H1 (cell line): ENCODE measurements around the gene MAK. TPM values are rescaled to one million over a fixed set of nuclear protein-coding genes. Genes with fewer than 3 reads are reported as not detected.

Experiments
- BRCA1 ChIP-seq: IDR thresholded peaks from 2 replicates; pipeline ENCODE4 v1.6.1; 2012; ENCODE audit warnings: low read depth, low read length, improper control_type of control experiment
- CHD1 ChIP-seq: IDR thresholded peaks from 2 replicates; pipeline ENCODE4 v1.6.1; 2012; ENCODE audit warnings: low read depth, low read length, improper control_type of control experiment
- CHD7 ChIP-seq: fragments of 300-600 bp; sonication (generic); IDR thresholded peaks from 2 replicates; pipeline ENCODE4 v1.7.1; 2012; ENCODE audit warnings: low read length, moderate library complexity, mild to moderate bottlenecking, inconsistent platforms; ENCODE audit not compliant: insufficient replicate concordance
- E2F6 ChIP-seq: IDR thresholded peaks from 2 replicates; pipeline ENCODE4 v1.6.1; 2012; ENCODE audit warnings: inconsistent platforms
- FOSL1 ChIP-seq: IDR thresholded peaks from 2 replicates; pipeline ENCODE4 v1.6.1; 2011; ENCODE audit warnings: mild to moderate bottlenecking, low read depth, low read length, moderate library complexity; ENCODE audit not compliant: insufficient read depth
- JUN ChIP-seq: IDR thresholded peaks from 2 replicates; pipeline ENCODE4 v1.6.1; 2011; ENCODE audit warnings: low read depth, mild to moderate bottlenecking, improper control_type of control experiment, low read length
- MAX ChIP-seq: IDR thresholded peaks from 2 replicates; pipeline ENCODE4 v1.6.1; 2012; ENCODE audit warnings: inconsistent platforms
- RFX5 ChIP-seq: IDR thresholded peaks from 2 replicates; pipeline ENCODE4 v1.6.1; 2011; ENCODE audit warnings: low read depth, low read length, improper control_type of control experiment, borderline replicate concordance
- RNF2 ChIP-seq: fragments of 200-900, 300-1000 bp; sonication (generic); IDR thresholded peaks from 2 replicates; pipeline ENCODE4 v1.7.1; 2016; ENCODE audit warnings: borderline replicate concordance, low read depth, mild to moderate bottlenecking, antibody characterized with exemption, low read length; ENCODE audit not compliant: poor library complexity, severe bottlenecking; ENCODE audit errors: missing control alignments
- SP1 ChIP-seq: IDR thresholded peaks from 2 replicates; pipeline ENCODE4 v1.6.1; 2011; ENCODE audit warnings: low read depth, low read length
- polyA plus RNA-seq, 7 experiments: library from polyadenylated mRNA; depleted of rRNA in 3 of 7; stranded (reverse) in 5 of 7; unstranded in 2 of 7; fragments of >200 nt in 5 of 7; fragments of 200-250 nt in 2 of 7; gene quantifications; 1 replicate in 5 of 7; 2 replicates in 1 of 7; 4 replicates in 1 of 7; pipeline versions ENCODE4 v1.2.1 to v1.2.3, GENCODE V29; 2011 to 2013; ENCODE audit warnings: missing spikeins in 2 of 7, mixed read lengths in 2 of 7
- total RNA-seq: library from RNA; stranded (reverse); fragmentation: NEBNext Ultra II Directional; extraction: Animal tissue kit (Norgen Biotek cat#: 25700); gene quantifications from 2 replicates; pipeline ENCODE4 v1.2.1, GENCODE V29; 2021

MAK gene
- total and polyA plus RNA-seq, 2 of the 8 experiments (the other 6 are each of a cell fraction or from before 2014, with no cell fraction given) = 0.08 to 0.37 TPM

GRCh38 chr6:10769419-10769818 lies 68.9 kb downstream of the MAK start (continued):
- TF ChIP-seq CHD7 = no peak
- TF ChIP-seq RFX5 = no peak
- TF ChIP-seq RNF2 = no peak
- no peak for TF ChIP-seq MAX
- TF ChIP-seq SP1 = no peak
- no peak for TF ChIP-seq E2F6
- no peak for TF ChIP-seq JUN
- TF ChIP-seq BRCA1 = no peak
- TF ChIP-seq CHD1 = no peak
- TF ChIP-seq FOSL1 = no peak
